Panc1 (cell line): ENCODE data around the gene FOXR1.

Experiments used
- CTCF ChIP-seq: fragments of 450-650 bp; IDR thresholded peaks from 2 replicates; pipeline ENCODE4 v1.5.1; 2017; ENCODE audit warnings: mild to moderate bottlenecking
- POLR2AphosphoS5 ChIP-seq: IDR thresholded peaks from 2 replicates; pipeline ENCODE4 v1.6.1; 2012; ENCODE audit warnings: mild to moderate bottlenecking, low read depth, low read length, moderate library complexity
- REST ChIP-seq, 2 experiments: IDR thresholded peaks; 2 replicates each; pipeline ENCODE4 v1.6.1; 2011 to 2012; ENCODE audit warnings: low read depth in 2 of 2, control low read depth in 1 of 2, low read length in 1 of 2, mild to moderate bottlenecking in 1 of 2, moderate library complexity in 1 of 2; ENCODE audit not compliant: insufficient read depth in 1 of 2
- SIN3A ChIP-seq: IDR thresholded peaks from 2 replicates; pipeline ENCODE4 v1.6.1; 2012; ENCODE audit warnings: low read depth, mild to moderate bottlenecking, low read length, moderate library complexity, borderline replicate concordance; ENCODE audit not compliant: insufficient read depth
- TCF7L2 ChIP-seq: IDR thresholded peaks from 2 replicates; pipeline ENCODE4 v1.6.1; 2011; ENCODE audit warnings: mild to moderate bottlenecking, low read depth, low read length, inconsistent platforms

GRCh38 chr11:119025099-119025473, 53.5 kb downstream of the FOXR1 start:
- no peak for TF ChIP-seq CTCF
- TF ChIP-seq POLR2AphosphoS5: no peak
- TF ChIP-seq REST (IDR thresholded peaks at IDR 0.05; ENCODE audit: insufficient read depth in 1 of 2, low read depth in 2 of 2, low read length in 1 of 2): no peak
- no peak for TF ChIP-seq SIN3A
- no peak for TF ChIP-seq TCF7L2
